Motor neuron (in vitro differentiated cells): ENCODE data around the gene FGF1. TPM values are rescaled to one million over a fixed set of nuclear protein-coding genes. Genes with fewer than 3 reads are reported as not detected.

ENCODE experiments used
- ATAC-seq, 8 experiments: fragments of 200-7000 bp; cut with Tn5 transposase; replicated peaks in 6 of 8; 2 replicates each; pipeline ENCODE4 v1.8.0; 2021; ENCODE audit warnings: mild to moderate bottlenecking in 8 of 8, moderate library complexity in 8 of 8
- H3K27ac ChIP-seq, 2 donors: fragments of 250-450 bp; sonication (Bioruptor Pico); 2 replicates each; pipeline ENCODE4 v1.9.0; 2021; ENCODE audit warnings: antibody characterized with exemption in 2 of 2, mild to moderate bottlenecking in 2 of 2, moderate library complexity in 1 of 2
- H3K4me1 ChIP-seq, 2 donors: fragments of 250-450 bp; sonication (Bioruptor Pico); replicated peaks in 1 of 2; 2 replicates each; pipeline ENCODE4 v1.6.1; 2021; ENCODE audit warnings: antibody characterized with exemption in 2 of 2, mild to moderate bottlenecking in 2 of 2, moderate library complexity in 1 of 2
- H3K4me3 ChIP-seq, 5 donors: fragments of 250-450 bp; sonication (Bioruptor Pico); 2 replicates each; pipeline ENCODE4 v1.9.0; 2021; ENCODE audit warnings: antibody characterized with exemption in 5 of 5, mild to moderate bottlenecking in 5 of 5, moderate library complexity in 4 of 5
- WGBS, 10 experiments: fragments of 450-650 bp; shearing (Covaris generic); methylation state at CpG; one replicate each; pipeline ENCODE4 v1.0.0; 2022; 5-methylcytosine and 5-hydroxymethylcytosine counted together
- in situ Hi-C, 9 experiments: fragments of 400-800 bp; cut with MboI; loops; one replicate each; pipeline ENCODE4 v1.15.0; 2021; ENCODE audit warnings: low sequenced_read_pairs in 9 of 9, low pct_unique_long_range_greater_than_20kb in 2 of 9; ENCODE audit not compliant: unreplicated experiment in 9 of 9
- total RNA-seq, 8 experiments: library from RNA; unstranded; fragments of 300-600 nt; gene quantifications; 2 replicates each; pipeline versions ENCODE4 v1.2.3 to v1.2.4, GENCODE V29; 2022

Gene FGF1
- total RNA-seq, 8 experiments from 2014 or later, result 0.23 to 80.3 (median 0.45) TPM

GRCh38 chr5:142597546-142598337 is 88.1 kb downstream of the FGF1 start:
- WGBS, 10 experiments, result 0 to 94% (median 61%) methylated on average over 1 to 5 of the region's 6 CpGs
- in situ Hi-C loops, result no loop called here
- Histone ChIP-seq H3K27ac (no peak overlapping the region), H3K4me1 (peaks cover 0 to 3% of the 10 kb centered on the region in 2 donors), H3K4me3 (no peak overlapping the region)
- ATAC-seq, result peak; percentile 69 to 99 (median 91)

- H3K4me3 ChIP-seq, result no peak overlapping the region
- ATAC-seq, result no peak
- peaks cover 0 to 3% of the 10 kb centered on the region in 2 donors for H3K4me1 ChIP-seq
- in situ Hi-C loops, result no loop called here
- no peak overlapping the region for H3K27ac ChIP-seq
- WGBS, 10 experiments, result 86 to 100% (median 94%) methylated on average over 1 to 3 of the region's 3 CpGs
Measured at GRCh38 chr5:142597025-142597424, 88.9 kb downstream of the FGF1 start.

GRCh38 chr5:142592365-142592764 is 93.5 kb downstream of the FGF1 start:
- no peaks in the 10 kb centered on the region for H3K4me1 ChIP-seq
- in situ Hi-C loops, result no loop called here
- 44 to 100% (median 64%) methylated on average over 1 to 4 of the region's 4 CpGs for WGBS, 10 experiments
- ATAC-seq, result no peak
- no peak overlapping the region for H3K4me3 ChIP-seq
- no peak overlapping the region for H3K27ac ChIP-seq

GRCh38 chr5:142590451-142591231 is 95.2 kb downstream of the FGF1 start:
- in situ Hi-C loops, result no loop called here
- WGBS, 10 experiments, result 0 to 100% (median 64%) methylated on average over 1 to 3 of the region's 4 CpGs; no CpG with 5 or more reads in 2 of the 10 experiments
- Histone ChIP-seq H3K27ac (no peak overlapping the region), H3K4me1 (no peaks in the 10 kb centered on the region), H3K4me3 (no peak overlapping the region)
- peak in 2 of 8 experiments; percentile 14 to 80 for ATAC-seq

- 33 to 100% (median 84%) methylated on average over 1 of the region's 1 CpG; no CpG with 5 or more reads in 6 of the 10 experiments for WGBS, 10 experiments
- in situ Hi-C loops, result no loop called here
- Histone ChIP-seq H3K4me3 (no peak overlapping the region), H3K4me1 (no peaks in the 10 kb centered on the region), H3K27ac (no peak overlapping the region)
- ATAC-seq, result no peak
Measured at GRCh38 chr5:142589720-142590119, 96.2 kb downstream of the FGF1 start.

- no peak overlapping the region for H3K4me3 ChIP-seq
- in situ Hi-C loops, result no loop called here
- 0 to 100% (median 63%) methylated on average over 1 to 5 of the region's 6 CpGs for WGBS, 10 experiments
- no peaks in the 10 kb centered on the region for H3K4me1 ChIP-seq
- H3K27ac ChIP-seq, result no peak overlapping the region
- no peak for ATAC-seq
Measured at GRCh38 chr5:142587354-142587965, 98.4 kb downstream of the FGF1 start.

- Histone ChIP-seq H3K4me3 (no peak overlapping the region), H3K27ac (no peak overlapping the region), H3K4me1 (no peaks in the 10 kb centered on the region)
- 28 to 93% (median 80%) methylated on average over 2 to 4 of the region's 4 CpGs for WGBS, 10 experiments
- in situ Hi-C loops, result no loop called here
- ATAC-seq, result no peak
Measured at GRCh38 chr5:142586552-142586951, 99.3 kb downstream of the FGF1 start.

- H3K4me1 ChIP-seq, result no peaks in the 10 kb centered on the region
- WGBS, 10 experiments, result 58 to 100% (median 96%) methylated on average over 1 to 4 of the region's 4 CpGs; no CpG with 5 or more reads in 4 of the 10 experiments
- no peak overlapping the region for H3K27ac ChIP-seq
- H3K4me3 ChIP-seq, result no peak overlapping the region
- no peak for ATAC-seq
- in situ Hi-C loops, result no loop called here
Measured at GRCh38 chr5:142585451-142585850, 100.4 kb downstream of the FGF1 start.

- ATAC-seq, result no peak
- H3K27ac ChIP-seq, result no peak overlapping the region
- H3K4me3 ChIP-seq, result no peak overlapping the region
- in situ Hi-C loops, result no loop called here
- WGBS, 10 experiments, result 0 to 100% (median 76%) methylated on average over 1 of the region's 1 CpG; no CpG with 5 or more reads in 4 of the 10 experiments
- H3K4me1 ChIP-seq, result no peaks in the 10 kb centered on the region
Measured at GRCh38 chr5:142584891-142585290, 101.0 kb downstream of the FGF1 start.

- no peak overlapping the region for H3K4me3 ChIP-seq
- ATAC-seq, result no peak
- in situ Hi-C loops, result no loop called here
- WGBS, 10 experiments, result 31 to 100% (median 77%) methylated on average over 1 to 3 of the region's 3 CpGs; no CpG with 5 or more reads in 1 of the 10 experiments
- no peak overlapping the region for H3K27ac ChIP-seq
- H3K4me1 ChIP-seq, result no peaks in the 10 kb centered on the region
Measured at GRCh38 chr5:142578161-142578830, 107.6 kb downstream of the FGF1 start.

GRCh38 chr5:142576804-142577203 is 109.1 kb downstream of the FGF1 start:
- WGBS, 10 experiments, result 0 to 86% (median 63%) methylated on average over 1 of the region's 1 CpG

GRCh38 chr5:142576303-142576702 is 109.6 kb downstream of the FGF1 start:
- H3K27ac ChIP-seq, result no peak overlapping the region

More at GRCh38 chr5:142576804-142577203, 109.1 kb downstream of the FGF1 start:
- Histone ChIP-seq H3K4me3 (no peak overlapping the region), H3K4me1 (no peaks in the 10 kb centered on the region), H3K27ac (no peak overlapping the region)
- ATAC-seq, result no peak
- in situ Hi-C loops, result no loop called here

More at GRCh38 chr5:142576303-142576702, 109.6 kb downstream of the FGF1 start:
- Histone ChIP-seq H3K4me1 (no peaks in the 10 kb centered on the region), H3K4me3 (no peak overlapping the region)
- no peak for ATAC-seq
- WGBS, 10 experiments, result 0 to 50% (median 17%) methylated on average over 1 of the region's 1 CpG; no CpG with 5 or more reads in 5 of the 10 experiments
- in situ Hi-C loops, result no loop called here
